GM23338 (cell line): ENCODE data around the gene NPM3.

Experiments
- CREB1 ChIP-seq: fragments of 250-450 bp; sonication (Bioruptor Pico); IDR thresholded peaks from 2 replicates; pipeline ENCODE4 v1.5.0; 2020; ENCODE audit warnings: low read depth, mild to moderate bottlenecking, moderate library complexity
- EZH2 ChIP-seq: fragments of 200-600 bp; sonication (generic); IDR thresholded peaks from one replicate; pipeline ENCODE4 v1.8.0; 2017; ENCODE audit warnings: antibody characterized with exemption, mild to moderate bottlenecking, low read depth; ENCODE audit not compliant: unreplicated experiment
- EZH2phosphoT487 ChIP-seq: fragments of 200-600 bp; sonication (generic); IDR thresholded peaks from one replicate; pipeline ENCODE4 v1.8.1; 2018; ENCODE audit warnings: antibody characterized with exemption; ENCODE audit not compliant: unreplicated experiment
- JUNB ChIP-seq: IDR thresholded peaks from one replicate; pipeline ENCODE4 v1.6.1; 2016; ENCODE audit warnings: antibody characterized with exemption; ENCODE audit not compliant: unreplicated experiment
- POLR2AphosphoS5 ChIP-seq: IDR thresholded peaks from 2 replicates; pipeline ENCODE4 v1.6.1; 2016; ENCODE audit warnings: antibody characterized with exemption, low read depth
- ZNF114 ChIP-seq: fragments of 250-450 bp; sonication (Bioruptor Pico); IDR thresholded peaks from 2 replicates; pipeline ENCODE4 v1.5.0; 2020; ENCODE audit warnings: mild to moderate bottlenecking, moderate library complexity
- ZNF331 ChIP-seq: fragments of 250-450 bp; sonication (Bioruptor Pico); IDR thresholded peaks from 2 replicates; pipeline ENCODE4 v1.5.0; 2020; ENCODE audit warnings: low read depth, mild to moderate bottlenecking, moderate library complexity
- TF ChIP-seq, protein P1 (sequence below), 2 experiments: fragments of 200-600 bp in 1 of 2; sonication (generic) in 1 of 2; conservative IDR thresholded peaks; 2 replicates each; pipeline versions ENCODE4 v1.5.1 to v1.6.1; 2016 to 2017; ENCODE audit warnings: antibody characterized with exemption in 2 of 2, low read depth in 2 of 2, mild to moderate bottlenecking in 2 of 2, moderate library complexity in 1 of 2
- TF ChIP-seq, protein P2 (sequence below): IDR thresholded peaks from one replicate; pipeline ENCODE4 v1.6.1; 2018; ENCODE audit warnings: antibody characterized with exemption; ENCODE audit not compliant: unreplicated experiment
- TF ChIP-seq, protein P3 (sequence below): fragments of 250-450 bp; sonication (Bioruptor Pico); IDR thresholded peaks from 2 replicates; pipeline ENCODE4 v1.5.0; 2020; ENCODE audit warnings: mild to moderate bottlenecking, moderate library complexity
- TF ChIP-seq, protein P4 (sequence below): IDR thresholded peaks from 2 replicates; pipeline ENCODE4 v1.6.1; 2016; ENCODE audit warnings: antibody characterized with exemption

DNA sequence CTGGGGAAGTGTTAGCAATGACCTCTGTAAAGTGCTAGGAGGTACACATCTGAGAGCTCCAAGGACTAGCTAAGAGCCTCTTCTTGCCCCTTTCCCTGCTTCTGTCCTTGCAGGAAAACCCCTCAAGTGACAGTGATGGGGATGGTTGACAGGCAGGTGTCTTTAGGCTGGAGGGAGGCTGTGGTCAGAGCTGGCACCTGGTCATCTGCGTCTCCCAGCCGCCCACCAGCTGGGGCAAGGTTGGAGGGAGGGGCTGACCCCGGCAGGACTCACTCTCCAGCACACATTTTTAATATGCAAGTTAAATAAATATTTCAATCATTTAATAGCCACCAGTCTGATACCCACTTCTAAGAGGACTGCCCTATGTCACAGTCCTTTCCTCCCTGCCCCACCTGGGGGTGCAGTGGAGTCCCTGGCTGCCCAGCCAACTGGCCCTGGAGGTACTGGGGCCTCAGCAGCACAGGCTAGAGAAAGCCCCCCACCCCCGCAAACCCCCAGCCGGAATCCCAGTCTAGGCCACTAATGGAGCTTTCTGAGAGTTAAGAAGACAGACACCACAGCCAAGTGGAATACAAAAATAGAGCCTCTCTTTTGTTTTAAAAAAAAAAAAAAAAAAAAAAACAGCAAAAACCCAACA is 13.6 kb downstream of the NPM3 start:
- TF ChIP-seq, protein P1, sequence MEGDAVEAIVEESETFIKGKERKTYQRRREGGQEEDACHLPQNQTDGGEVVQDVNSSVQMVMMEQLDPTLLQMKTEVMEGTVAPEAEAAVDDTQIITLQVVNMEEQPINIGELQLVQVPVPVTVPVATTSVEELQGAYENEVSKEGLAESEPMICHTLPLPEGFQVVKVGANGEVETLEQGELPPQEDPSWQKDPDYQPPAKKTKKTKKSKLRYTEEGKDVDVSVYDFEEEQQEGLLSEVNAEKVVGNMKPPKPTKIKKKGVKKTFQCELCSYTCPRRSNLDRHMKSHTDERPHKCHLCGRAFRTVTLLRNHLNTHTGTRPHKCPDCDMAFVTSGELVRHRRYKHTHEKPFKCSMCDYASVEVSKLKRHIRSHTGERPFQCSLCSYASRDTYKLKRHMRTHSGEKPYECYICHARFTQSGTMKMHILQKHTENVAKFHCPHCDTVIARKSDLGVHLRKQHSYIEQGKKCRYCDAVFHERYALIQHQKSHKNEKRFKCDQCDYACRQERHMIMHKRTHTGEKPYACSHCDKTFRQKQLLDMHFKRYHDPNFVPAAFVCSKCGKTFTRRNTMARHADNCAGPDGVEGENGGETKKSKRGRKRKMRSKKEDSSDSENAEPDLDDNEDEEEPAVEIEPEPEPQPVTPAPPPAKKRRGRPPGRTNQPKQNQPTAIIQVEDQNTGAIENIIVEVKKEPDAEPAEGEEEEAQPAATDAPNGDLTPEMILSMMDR (conservative IDR thresholded peaks at IDR 0.05; ENCODE audit: low read depth in 2 of 2): peak in 1 of 2 experiments; percentile 51; a peak in 2 of 4 replicates
- no peak for TF ChIP-seq EZH2phosphoT487
- no peak for TF ChIP-seq POLR2AphosphoS5
- no peak for TF ChIP-seq EZH2
- TF ChIP-seq JUNB: no peak
- TF ChIP-seq CREB1 (CRISPR knock-in tag): no peak
- TF ChIP-seq, protein P2, sequence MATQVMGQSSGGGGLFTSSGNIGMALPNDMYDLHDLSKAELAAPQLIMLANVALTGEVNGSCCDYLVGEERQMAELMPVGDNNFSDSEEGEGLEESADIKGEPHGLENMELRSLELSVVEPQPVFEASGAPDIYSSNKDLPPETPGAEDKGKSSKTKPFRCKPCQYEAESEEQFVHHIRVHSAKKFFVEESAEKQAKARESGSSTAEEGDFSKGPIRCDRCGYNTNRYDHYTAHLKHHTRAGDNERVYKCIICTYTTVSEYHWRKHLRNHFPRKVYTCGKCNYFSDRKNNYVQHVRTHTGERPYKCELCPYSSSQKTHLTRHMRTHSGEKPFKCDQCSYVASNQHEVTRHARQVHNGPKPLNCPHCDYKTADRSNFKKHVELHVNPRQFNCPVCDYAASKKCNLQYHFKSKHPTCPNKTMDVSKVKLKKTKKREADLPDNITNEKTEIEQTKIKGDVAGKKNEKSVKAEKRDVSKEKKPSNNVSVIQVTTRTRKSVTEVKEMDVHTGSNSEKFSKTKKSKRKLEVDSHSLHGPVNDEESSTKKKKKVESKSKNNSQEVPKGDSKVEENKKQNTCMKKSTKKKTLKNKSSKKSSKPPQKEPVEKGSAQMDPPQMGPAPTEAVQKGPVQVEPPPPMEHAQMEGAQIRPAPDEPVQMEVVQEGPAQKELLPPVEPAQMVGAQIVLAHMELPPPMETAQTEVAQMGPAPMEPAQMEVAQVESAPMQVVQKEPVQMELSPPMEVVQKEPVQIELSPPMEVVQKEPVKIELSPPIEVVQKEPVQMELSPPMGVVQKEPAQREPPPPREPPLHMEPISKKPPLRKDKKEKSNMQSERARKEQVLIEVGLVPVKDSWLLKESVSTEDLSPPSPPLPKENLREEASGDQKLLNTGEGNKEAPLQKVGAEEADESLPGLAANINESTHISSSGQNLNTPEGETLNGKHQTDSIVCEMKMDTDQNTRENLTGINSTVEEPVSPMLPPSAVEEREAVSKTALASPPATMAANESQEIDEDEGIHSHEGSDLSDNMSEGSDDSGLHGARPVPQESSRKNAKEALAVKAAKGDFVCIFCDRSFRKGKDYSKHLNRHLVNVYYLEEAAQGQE: no peak
- TF ChIP-seq ZNF114 (CRISPR knock-in tag): no peak
- TF ChIP-seq, protein P3, sequence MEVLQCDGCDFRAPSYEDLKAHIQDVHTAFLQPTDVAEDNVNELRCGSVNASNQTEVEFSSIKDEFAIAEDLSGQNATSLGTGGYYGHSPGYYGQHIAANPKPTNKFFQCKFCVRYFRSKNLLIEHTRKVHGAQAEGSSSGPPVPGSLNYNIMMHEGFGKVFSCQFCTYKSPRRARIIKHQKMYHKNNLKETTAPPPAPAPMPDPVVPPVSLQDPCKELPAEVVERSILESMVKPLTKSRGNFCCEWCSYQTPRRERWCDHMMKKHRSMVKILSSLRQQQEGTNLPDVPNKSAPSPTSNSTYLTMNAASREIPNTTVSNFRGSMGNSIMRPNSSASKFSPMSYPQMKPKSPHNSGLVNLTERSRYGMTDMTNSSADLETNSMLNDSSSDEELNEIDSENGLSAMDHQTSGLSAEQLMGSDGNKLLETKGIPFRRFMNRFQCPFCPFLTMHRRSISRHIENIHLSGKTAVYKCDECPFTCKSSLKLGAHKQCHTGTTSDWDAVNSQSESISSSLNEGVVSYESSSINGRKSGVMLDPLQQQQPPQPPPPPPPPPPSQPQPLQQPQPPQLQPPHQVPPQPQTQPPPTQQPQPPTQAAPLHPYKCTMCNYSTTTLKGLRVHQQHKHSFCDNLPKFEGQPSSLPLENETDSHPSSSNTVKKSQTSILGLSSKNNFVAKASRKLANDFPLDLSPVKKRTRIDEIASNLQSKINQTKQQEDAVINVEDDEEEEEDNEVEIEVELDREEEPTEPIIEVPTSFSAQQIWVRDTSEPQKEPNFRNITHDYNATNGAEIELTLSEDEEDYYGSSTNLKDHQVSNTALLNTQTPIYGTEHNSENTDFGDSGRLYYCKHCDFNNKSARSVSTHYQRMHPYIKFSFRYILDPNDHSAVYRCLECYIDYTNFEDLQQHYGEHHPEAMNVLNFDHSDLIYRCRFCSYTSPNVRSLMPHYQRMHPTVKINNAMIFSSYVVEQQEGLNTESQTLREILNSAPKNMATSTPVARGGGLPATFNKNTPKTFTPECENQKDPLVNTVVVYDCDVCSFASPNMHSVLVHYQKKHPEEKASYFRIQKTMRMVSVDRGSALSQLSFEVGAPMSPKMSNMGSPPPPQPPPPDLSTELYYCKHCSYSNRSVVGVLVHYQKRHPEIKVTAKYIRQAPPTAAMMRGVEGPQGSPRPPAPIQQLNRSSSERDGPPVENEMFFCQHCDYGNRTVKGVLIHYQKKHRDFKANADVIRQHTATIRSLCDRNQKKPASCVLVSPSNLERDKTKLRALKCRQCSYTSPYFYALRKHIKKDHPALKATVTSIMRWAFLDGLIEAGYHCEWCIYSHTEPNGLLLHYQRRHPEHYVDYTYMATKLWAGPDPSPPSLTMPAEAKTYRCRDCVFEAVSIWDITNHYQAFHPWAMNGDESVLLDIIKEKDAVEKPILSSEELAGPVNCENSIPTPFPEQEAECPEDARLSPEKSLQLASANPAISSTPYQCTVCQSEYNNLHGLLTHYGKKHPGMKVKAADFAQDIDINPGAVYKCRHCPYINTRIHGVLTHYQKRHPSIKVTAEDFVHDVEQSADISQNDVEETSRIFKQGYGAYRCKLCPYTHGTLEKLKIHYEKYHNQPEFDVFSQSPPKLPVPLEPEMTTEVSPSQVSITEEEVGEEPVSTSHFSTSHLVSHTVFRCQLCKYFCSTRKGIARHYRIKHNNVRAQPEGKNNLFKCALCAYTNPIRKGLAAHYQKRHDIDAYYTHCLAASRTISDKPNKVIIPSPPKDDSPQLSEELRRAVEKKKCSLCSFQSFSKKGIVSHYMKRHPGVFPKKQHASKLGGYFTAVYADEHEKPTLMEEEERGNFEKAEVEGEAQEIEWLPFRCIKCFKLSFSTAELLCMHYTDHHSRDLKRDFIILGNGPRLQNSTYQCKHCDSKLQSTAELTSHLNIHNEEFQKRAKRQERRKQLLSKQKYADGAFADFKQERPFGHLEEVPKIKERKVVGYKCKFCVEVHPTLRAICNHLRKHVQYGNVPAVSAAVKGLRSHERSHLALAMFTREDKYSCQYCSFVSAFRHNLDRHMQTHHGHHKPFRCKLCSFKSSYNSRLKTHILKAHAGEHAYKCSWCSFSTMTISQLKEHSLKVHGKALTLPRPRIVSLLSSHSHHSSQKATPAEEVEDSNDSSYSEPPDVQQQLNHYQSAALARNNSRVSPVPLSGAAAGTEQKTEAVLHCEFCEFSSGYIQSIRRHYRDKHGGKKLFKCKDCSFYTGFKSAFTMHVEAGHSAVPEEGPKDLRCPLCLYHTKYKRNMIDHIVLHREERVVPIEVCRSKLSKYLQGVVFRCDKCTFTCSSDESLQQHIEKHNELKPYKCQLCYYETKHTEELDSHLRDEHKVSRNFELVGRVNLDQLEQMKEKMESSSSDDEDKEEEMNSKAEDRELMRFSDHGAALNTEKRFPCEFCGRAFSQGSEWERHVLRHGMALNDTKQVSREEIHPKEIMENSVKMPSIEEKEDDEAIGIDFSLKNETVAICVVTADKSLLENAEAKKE (CRISPR knock-in tag): no peak
- no peak for TF ChIP-seq ZNF331 (CRISPR knock-in tag)
- TF ChIP-seq, protein P4, sequence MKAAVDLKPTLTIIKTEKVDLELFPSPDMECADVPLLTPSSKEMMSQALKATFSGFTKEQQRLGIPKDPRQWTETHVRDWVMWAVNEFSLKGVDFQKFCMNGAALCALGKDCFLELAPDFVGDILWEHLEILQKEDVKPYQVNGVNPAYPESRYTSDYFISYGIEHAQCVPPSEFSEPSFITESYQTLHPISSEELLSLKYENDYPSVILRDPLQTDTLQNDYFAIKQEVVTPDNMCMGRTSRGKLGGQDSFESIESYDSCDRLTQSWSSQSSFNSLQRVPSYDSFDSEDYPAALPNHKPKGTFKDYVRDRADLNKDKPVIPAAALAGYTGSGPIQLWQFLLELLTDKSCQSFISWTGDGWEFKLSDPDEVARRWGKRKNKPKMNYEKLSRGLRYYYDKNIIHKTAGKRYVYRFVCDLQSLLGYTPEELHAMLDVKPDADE: no peak
